Iris pigment epithelial cell (primary cell): Measurements from ENCODE around the gene AMN.
"Not testable (repeated sequence)": the region's sequence is repeated elsewhere in the genome, so short reads cannot be mapped to it uniquely, and the experiment has no call there.

ENCODE experiments used
- DNase-seq: peaks from one replicate; pipeline ENCODE4 v3.0.0-alpha.2; 2011; ENCODE audit warnings: low read depth

The AMN gene

DNA sequence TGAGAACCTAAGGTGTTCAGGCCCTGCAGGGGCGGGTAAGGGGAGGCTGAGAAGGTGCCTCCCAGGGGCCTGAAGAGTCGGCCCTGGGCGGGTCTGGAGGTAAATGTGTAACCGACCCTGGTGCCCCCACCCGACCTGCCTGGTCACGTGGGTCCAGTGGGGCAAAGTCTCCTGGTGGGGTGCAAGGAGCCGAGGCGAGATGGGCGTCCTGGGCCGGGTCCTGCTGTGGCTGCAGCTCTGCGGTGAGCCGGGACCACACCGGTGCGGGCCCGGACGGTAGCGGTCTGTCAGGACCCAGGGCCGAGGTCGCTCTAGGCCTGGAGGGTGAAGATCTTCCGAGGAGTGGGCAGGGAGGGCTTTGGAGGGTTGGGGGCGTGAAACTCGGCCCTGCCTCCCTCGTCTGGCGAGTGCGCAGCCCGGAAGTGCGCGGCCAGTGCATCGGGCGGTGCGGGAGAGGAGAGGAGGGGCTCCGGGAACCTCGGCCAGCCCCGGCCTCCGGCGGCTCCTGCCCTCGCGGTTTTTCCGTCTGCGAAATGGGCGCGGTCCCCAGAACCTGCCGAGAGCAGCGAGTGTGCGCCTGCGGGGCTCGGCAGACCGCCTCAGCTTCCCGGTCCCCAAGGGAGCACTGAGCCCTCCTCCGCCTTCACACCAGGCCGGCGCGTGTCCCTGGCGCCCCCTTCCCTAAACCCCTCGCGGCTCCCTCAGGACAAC lies at the start of gene AMN:
Gene AMN, plus strand, starts transcription at position 174 of the 711 bp plus-strand sequence. Its CDS starts 26 bp downstream, at position 200.
- DNase-seq: peak; percentile 19

- DNase-seq: no peak
Measured at GRCh38 chr14:102873131-102873530, 49.3 kb upstream of the AMN start.

DNA sequence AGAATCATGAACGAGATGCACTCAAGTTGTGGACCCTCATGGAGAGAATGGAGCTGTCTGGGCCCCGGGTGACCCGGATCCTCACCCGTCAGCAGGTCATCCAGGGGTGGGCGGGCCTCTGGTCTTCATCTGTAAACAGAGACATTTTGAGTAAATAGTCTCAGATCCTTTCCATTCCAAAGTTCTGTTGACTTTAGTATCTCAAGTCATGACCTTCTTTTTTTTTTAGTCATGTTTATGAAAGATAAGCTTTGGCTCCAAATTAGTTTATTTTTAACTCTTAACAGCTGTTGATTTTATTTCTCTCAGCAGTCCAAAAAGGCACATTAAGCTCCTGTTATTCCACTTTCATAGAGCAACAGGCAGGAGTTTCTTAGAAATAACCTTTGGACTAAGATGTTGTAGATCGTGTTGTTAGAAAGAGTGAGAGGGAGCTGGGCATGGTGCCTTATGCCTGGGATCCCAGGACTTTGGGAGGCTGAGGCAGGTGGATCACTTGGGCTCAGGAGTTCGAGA lies 48.9 kb upstream of the AMN start:
- no peak for DNase-seq

GRCh38 chr14:102875652-102876051 lies 46.8 kb upstream of the AMN start:
- no peak for DNase-seq

DNA sequence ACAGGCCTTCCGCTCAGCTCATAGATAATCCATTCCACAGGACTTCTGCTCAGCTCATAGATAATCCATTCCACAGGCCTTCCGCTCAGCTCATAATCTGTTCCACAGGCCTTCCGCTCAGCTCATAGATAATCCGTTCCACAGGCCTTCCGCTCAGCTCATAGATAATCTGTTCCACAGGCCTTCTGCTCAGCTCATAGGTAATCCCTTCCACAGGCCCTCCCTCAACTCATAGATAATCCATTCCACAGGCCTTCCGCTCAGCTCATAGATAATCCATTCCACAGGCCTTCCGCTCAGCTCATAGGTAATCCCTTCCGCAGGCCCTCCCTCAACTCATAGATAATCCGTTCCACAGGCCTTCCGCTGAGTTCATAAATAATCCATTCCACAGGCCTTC lies 45.0 kb upstream of the AMN start:
- DNase-seq: not testable (repeated sequence)

- DNase-seq: no peak
Measured at GRCh38 chr14:102878174-102878969, 44.1 kb upstream of the AMN start.

DNA sequence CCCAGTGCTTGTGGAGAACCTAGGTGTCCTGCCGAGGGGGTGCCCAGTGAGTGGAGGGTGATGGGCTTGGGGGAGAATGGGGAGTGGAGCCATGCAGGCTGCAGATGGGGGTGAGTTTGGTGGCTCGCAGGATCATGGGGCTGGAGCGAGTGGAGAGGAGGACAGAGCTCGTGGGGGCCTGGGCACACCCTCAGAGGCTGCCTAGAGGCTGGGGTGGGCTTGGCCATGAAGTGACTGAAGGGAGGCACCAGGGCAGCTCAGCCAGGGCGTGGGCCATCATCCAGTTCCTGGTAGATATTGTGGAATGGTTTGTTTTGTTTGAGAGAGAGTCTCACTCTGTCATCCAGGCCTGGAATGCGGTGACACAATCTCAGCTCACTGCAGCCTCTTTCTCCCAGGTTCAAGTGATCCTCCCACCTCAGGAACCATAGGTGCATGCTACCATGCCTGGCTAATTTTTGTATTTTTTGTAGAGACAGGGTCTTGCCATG lies 43.4 kb upstream of the AMN start:
- DNase-seq: no peak

GRCh38 chr14:102882226-102882906 lies 40.1 kb upstream of the AMN start:
- DNase-seq: no peak

DNA sequence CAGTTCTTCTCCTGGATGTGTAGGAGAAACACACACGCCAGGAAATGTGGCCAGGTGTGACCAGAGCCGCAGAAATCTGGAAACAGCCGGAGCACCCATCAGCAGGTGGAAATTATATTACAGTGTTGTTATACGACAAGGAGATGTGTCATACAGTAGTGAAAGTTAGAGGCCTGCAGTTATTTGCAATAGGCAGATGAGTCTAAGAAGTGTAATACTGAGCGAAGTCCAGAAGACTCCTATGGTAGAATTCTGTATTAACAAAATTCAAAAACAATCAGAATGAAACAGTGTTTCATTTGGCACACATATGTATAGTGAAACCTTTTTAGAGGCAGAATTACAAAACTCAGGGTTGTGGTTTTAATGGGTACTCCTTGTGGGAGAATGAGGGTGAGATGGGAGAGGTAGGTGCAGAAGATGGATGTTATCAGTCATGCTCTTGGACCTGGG lies 39.3 kb upstream of the AMN start:
- no peak for DNase-seq

DNA sequence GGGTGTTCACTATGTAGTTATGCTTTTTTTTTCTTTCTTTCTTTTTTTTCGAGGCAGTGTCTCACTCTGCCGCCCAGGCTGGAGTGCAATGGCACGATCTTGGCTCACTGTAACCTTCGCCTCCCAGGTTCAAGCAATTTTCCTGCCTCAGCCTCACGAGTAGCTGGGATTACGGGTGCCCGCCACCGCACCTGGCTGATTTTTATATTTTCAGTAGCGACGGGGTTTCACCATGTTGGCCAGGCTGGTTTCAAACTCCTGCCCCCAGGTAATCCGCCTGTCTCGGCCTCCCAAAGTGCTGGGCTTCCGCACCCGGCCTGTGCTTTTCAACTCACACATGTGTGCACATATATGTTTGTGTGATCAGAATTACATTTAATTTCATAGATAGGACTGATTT lies 38.9 kb upstream of the AMN start:
- DNase-seq: no peak

DNA sequence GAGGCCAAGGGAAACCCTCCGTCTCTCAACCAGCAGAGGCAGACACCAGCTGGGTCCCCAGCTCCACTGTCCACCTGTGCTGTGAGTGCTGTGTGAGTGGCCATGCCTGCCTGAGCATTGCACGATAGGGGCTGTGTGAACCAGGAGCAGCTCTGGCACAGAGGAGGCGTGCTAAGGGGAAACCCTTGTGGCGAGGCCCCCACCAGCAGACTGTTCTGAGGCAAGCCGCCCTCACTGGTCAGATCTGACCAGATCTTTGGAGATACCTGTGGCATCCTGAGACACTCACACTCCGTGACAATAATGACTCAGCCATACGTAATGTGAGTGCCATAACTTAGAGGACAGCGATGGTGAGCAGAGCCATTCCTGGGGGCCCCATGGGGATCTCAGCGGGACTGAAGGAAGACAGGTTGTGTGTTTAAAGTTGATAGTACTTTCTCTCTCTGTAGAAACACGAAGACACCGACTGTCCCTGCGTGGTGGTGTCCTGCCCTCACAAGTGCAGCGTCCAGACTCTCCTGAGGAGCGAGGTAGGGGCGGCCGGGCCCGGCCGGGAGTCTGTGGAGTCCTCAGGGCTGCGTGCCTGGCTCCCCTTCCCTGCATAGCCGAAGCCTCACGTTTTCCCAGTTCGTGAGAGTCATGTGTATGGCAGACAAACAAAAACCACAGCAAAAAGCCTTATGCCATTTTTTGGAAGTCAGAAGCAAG lies 36.6 kb upstream of the AMN start:
- DNase-seq: no peak

GRCh38 chr14:102888748-102889147 lies 33.7 kb upstream of the AMN start:
- DNase-seq: no peak

DNA sequence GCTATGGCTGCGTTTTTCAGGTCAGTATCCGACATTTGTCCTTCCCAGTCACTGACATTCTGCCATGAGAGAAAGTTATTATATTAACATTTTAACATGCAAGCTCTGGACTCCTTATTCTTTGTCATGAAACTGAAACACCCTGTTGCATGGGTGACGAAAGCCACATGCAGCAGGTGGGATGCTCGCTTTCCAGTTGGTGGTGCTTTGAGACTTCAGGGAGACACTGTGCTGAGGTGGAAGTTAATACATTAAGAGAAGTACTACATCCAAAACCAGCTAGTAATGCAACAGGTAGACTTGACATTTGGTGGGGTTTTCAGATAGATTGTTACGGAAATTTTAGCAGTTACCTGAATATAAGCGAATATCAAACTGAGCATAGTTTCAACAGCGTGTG lies 32.8 kb upstream of the AMN start:
- no peak for DNase-seq

GRCh38 chr14:102891111-102891510 lies 31.4 kb upstream of the AMN start:
- DNase-seq: no peak

GRCh38 chr14:102891556-102891955 lies 30.9 kb upstream of the AMN start:
- peak; percentile 75 for DNase-seq

DNA sequence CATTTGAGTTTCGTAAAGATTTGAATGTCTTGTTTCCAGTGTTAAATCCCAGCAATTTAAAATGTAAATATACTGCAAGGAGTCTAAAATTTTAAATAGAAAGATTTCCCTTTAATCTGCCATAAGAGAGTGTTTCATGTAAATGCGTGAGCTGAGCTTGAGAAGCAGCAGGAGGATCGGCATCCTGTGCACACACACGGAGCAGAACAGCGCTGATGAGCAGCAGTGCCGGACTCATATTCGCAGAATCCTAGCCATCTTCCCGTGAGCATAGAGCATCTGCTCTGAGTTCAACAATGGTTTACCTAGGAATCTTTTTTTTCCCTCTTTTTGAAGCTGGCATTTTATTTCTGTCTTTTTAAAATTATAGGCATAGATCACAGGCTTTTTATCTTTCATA lies 29.8 kb upstream of the AMN start:
- DNase-seq: no peak

DNA sequence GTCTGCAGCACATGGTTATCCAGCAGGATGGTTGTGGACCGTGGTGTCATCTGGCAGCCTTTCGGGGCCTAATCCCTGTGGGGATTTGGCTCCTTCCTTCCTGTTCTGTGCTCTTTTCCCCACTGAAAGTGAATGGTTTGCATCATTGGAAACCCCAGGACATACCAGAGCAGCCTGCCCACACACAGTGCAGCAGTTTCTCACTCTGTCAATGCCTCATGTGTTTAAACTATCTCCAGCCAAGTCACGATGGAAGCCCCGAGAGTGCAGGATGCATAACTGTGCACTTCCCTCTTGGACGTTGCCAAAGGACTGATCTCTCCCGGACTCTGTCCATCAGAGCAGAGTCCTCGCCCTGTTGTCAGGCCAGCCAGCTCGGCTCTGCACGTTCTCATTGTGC lies 29.0 kb upstream of the AMN start:
- DNase-seq: peak; percentile 98

- not testable (repeated sequence) for DNase-seq
Measured at GRCh38 chr14:102896735-102897134, 25.7 kb upstream of the AMN start.

- DNase-seq: no peak
Measured at GRCh38 chr14:102897299-102898027, 25.0 kb upstream of the AMN start.

GRCh38 chr14:102898298-102898697 lies 24.2 kb upstream of the AMN start:
- no peak for DNase-seq
